Natural killer cell (primary cell): ENCODE data around the gene PRADC1. TPM values are rescaled to one million over a fixed set of nuclear protein-coding genes. Genes with fewer than 3 reads are reported as not detected.
A peak's percentile ranks its signal among the peaks of the same experiment; 100 is the strongest.

Source experiments
- ATAC-seq, 3 donors: fragments of 150-1000 bp in 2 of 3; fragments of 200-7000 bp in 1 of 3; cut with Tn5 transposase; 1 replicate in 1 of 3; 2 replicates in 2 of 3; pipeline ENCODE4 v1.10.0; 2021; ENCODE audit warnings: mild to moderate bottlenecking in 2 of 3, moderate library complexity in 2 of 3
- DNase-seq, 2 donors: peaks; one replicate each; pipeline versions ENCODE4 v3.0.0 to v3.0.0-alpha.2; 2013 to 2021; ENCODE audit warnings: mixed read lengths in 1 of 2
- H3K27ac ChIP-seq: one replicate; pipeline ENCODE4 v1.5.1; 2013; ENCODE audit warnings: mild to moderate bottlenecking, low read length
- H3K27me3 ChIP-seq: one replicate; pipeline ENCODE4 v1.6.1; 2013; ENCODE audit warnings: low read length; ENCODE audit not compliant: control insufficient read depth, insufficient read depth
- H3K36me3 ChIP-seq: one replicate; pipeline ENCODE4 v1.6.1; 2013; ENCODE audit warnings: low read length; ENCODE audit not compliant: control insufficient read depth, insufficient read depth
- H3K4me1 ChIP-seq: one replicate; pipeline ENCODE4 v1.6.1; 2013; ENCODE audit warnings: low read length; ENCODE audit not compliant: control insufficient read depth, insufficient read depth
- H3K4me3 ChIP-seq: one replicate; pipeline ENCODE4 v1.5.1; 2013; ENCODE audit warnings: low read length
- H3K9me3 ChIP-seq: one replicate; pipeline ENCODE4 v1.6.1; 2013; ENCODE audit warnings: low read length; ENCODE audit not compliant: control insufficient read depth, insufficient read depth
- H3K27ac Mint-ChIP-seq, 2 donors: one replicate each; pipeline ENCODE4 v1.8.0; 2022; ENCODE audit warnings: mild to moderate bottlenecking in 2 of 2, mixed read lengths in 2 of 2, moderate library complexity in 1 of 2
- H3K27me3 Mint-ChIP-seq, 2 donors: one replicate each; pipeline ENCODE4 v1.8.0; 2022; ENCODE audit warnings: low read depth in 2 of 2, mixed read lengths in 2 of 2
- H3K36me3 Mint-ChIP-seq: one replicate; pipeline ENCODE4 v1.8.0; 2022; ENCODE audit warnings: mixed read lengths
- H3K4me1 Mint-ChIP-seq, 2 donors: one replicate each; pipeline ENCODE4 v1.8.0; 2022; ENCODE audit warnings: mixed read lengths in 2 of 2
- H3K4me3 Mint-ChIP-seq: one replicate; pipeline ENCODE4 v1.8.0; 2022; ENCODE audit warnings: mild to moderate bottlenecking, moderate library complexity, mixed read lengths
- H3K9me3 Mint-ChIP-seq, 2 donors: one replicate each; pipeline ENCODE4 v1.8.0; 2022; ENCODE audit warnings: mixed read lengths in 2 of 2
- CTCF ChIP-seq: fragments of 200-600 bp; IDR thresholded peaks from one replicate; pipeline ENCODE4 v1.8.0; 2022; ENCODE audit warnings: antibody characterized with exemption
- WGBS: methylation state at CpG from one replicate; pipeline ENCODE4 v1.1.7; 2013; ENCODE audit warnings: missing lambda C conversion rate; ENCODE audit not compliant: insufficient coverage; 5-methylcytosine and 5-hydroxymethylcytosine counted together
- intact Hi-C: fragments of 100-400 bp; cut with micrococcal nuclease; formaldehyde crosslinking; loops from one replicate; pipeline ENCODE4 v1.14.2; 2022
- total RNA-seq, 4 donors: library from RNA; stranded (reverse); fragments of 120-200 nt in 1 of 4; gene quantifications; one replicate each; pipeline versions ENCODE4 v1.2.3 to v1.2.4, GENCODE V29; 2013 to 2022

Gene PRADC1
- total RNA-seq, 3 donors from 2014 or later (not counting 1 experiment from before 2014, with no cell fraction given) = 8.3 to 9.7 (median 9.1) TPM

GRCh38 chr2:73218298-73218697 lies 14.7 kb downstream of the PRADC1 start:
- H3K4me3 Mint-ChIP-seq = no peak overlapping the region
- H3K9me3 Mint-ChIP-seq = no peaks in the 10 kb centered on the region

GRCh38 chr2:73217826-73218225 lies 15.2 kb downstream of the PRADC1 start:
- no peak overlapping the region for H3K4me3 Mint-ChIP-seq
- no peaks in the 10 kb centered on the region for H3K36me3 Mint-ChIP-seq
- H3K9me3 Mint-ChIP-seq = no peaks in the 10 kb centered on the region
- DNase-seq = no peak
- Histone ChIP-seq H3K9me3 (no peaks in the 10 kb centered on the region), H3K4me1 (peaks cover 16% of the 10 kb centered on the region), H3K36me3 (peaks cover 17% of the 10 kb centered on the region), H3K27me3 (no peaks in the 10 kb centered on the region), H3K4me3 (no peak overlapping the region), H3K27ac (no peak overlapping the region)
- H3K27ac Mint-ChIP-seq = no peak overlapping the region
- H3K27me3 Mint-ChIP-seq = no peaks in the 10 kb centered on the region
- H3K4me1 Mint-ChIP-seq = peaks cover 17 to 26% of the 10 kb centered on the region in 2 donors
- ATAC-seq = no peak
- 94% methylated on average over 2 of the region's 2 CpGs for WGBS
- no peak for TF ChIP-seq CTCF
- intact Hi-C loops = no loop called here

More at GRCh38 chr2:73218298-73218697, 14.7 kb downstream of the PRADC1 start:
- ATAC-seq (no peak), DNase-seq (no peak)
- intact Hi-C loops = no loop called here
- Mint-ChIP-seq H3K36me3 (no peaks in the 10 kb centered on the region), H3K27ac (no peak overlapping the region), H3K27me3 (no peaks in the 10 kb centered on the region), H3K4me1 (peaks cover 15 to 25% of the 10 kb centered on the region in 2 donors)
- peaks cover 22% of the 10 kb centered on the region for H3K36me3 ChIP-seq
- H3K4me3 ChIP-seq = no peak overlapping the region
- H3K9me3 ChIP-seq = no peaks in the 10 kb centered on the region
- H3K27me3 ChIP-seq = no peaks in the 10 kb centered on the region
- peaks cover 12% of the 10 kb centered on the region for H3K4me1 ChIP-seq
- H3K27ac ChIP-seq = no peak overlapping the region
- no peak for TF ChIP-seq CTCF

GRCh38 chr2:73217160-73217559 lies 15.9 kb downstream of the PRADC1 start:
- no peak overlapping the region for H3K4me3 ChIP-seq
- WGBS = 92% methylated on average over 5 of the region's 5 CpGs
- no peak overlapping the region for H3K27ac Mint-ChIP-seq

More at GRCh38 chr2:73217160-73217559, 15.9 kb downstream of the PRADC1 start:
- ATAC-seq (no peak), DNase-seq (no peak)
- peaks cover 17% of the 10 kb centered on the region for H3K36me3 ChIP-seq
- no peaks in the 10 kb centered on the region for H3K9me3 ChIP-seq
- no peaks in the 10 kb centered on the region for H3K27me3 ChIP-seq
- no peaks in the 10 kb centered on the region for H3K27me3 Mint-ChIP-seq
- peaks cover 17 to 26% of the 10 kb centered on the region in 2 donors for H3K4me1 Mint-ChIP-seq
- no peak overlapping the region for H3K27ac ChIP-seq
- H3K4me3 Mint-ChIP-seq = peak overlapping the region; percentile 53
- no peaks in the 10 kb centered on the region for H3K36me3 Mint-ChIP-seq
- intact Hi-C loops = no loop called here
- TF ChIP-seq CTCF = no peak
- peaks cover 21% of the 10 kb centered on the region for H3K4me1 ChIP-seq
- H3K9me3 Mint-ChIP-seq = no peaks in the 10 kb centered on the region
